Retinal pigment epithelial cell (primary cell): ENCODE data around the gene PTH2R.

Experiments
- DNase-seq: peaks from one replicate; pipeline ENCODE4 v3.0.0-alpha.2; 2010; ENCODE audit warnings: low read depth
- H3K4me3 ChIP-seq: 2 replicates; pipeline ENCODE4 v1.5.1; 2011; ENCODE audit warnings: mild to moderate bottlenecking, low read length, control low read depth, moderate library complexity
- TF ChIP-seq, protein P1 (sequence below): conservative IDR thresholded peaks from 2 replicates; pipeline ENCODE4 v1.5.1; 2011; ENCODE audit warnings: low read depth, low read length, control low read depth, inconsistent platforms

PTH2R gene

DNA sequence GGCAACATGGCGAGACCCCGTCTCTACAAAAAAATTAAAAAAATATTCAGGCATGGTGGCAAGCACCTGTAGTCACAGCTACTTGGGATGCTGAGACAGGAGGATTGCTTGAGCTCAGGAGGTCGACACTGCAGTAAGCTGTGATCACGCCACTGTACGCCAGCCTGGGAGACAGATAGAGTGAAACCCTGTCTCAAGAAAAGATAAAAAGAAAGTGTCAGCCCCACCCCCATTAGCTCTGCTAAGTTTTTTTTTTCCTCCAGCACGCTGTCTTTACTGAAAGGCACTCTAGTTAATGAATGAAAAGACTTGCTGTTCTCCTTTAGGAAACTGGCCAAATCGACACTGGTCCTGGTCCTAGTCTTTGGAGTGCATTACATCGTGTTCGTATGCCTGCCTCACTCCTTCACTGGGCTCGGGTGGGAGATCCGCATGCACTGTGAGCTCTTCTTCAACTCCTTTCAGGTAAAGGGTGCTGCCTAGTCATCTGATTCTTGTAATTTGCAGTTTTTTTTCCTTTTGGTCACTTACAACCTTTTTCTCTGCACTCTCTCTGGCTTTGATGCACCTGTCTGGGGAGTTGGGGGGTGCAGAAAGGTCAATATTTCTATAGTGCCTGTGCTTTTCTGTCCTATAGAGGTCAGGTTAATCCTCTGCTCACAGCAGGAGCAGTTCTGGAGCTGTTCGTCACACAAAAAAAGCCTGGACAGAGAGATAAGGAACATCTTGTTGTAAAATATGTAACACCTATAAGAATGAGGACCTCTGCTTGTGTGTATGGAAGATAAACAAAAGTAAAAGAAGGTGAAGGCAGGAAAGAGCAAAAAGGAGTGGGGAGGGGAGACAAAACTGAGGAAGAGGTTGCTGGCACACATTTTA lies 82.3 kb downstream of the PTH2R start:
- TF ChIP-seq, protein P1, sequence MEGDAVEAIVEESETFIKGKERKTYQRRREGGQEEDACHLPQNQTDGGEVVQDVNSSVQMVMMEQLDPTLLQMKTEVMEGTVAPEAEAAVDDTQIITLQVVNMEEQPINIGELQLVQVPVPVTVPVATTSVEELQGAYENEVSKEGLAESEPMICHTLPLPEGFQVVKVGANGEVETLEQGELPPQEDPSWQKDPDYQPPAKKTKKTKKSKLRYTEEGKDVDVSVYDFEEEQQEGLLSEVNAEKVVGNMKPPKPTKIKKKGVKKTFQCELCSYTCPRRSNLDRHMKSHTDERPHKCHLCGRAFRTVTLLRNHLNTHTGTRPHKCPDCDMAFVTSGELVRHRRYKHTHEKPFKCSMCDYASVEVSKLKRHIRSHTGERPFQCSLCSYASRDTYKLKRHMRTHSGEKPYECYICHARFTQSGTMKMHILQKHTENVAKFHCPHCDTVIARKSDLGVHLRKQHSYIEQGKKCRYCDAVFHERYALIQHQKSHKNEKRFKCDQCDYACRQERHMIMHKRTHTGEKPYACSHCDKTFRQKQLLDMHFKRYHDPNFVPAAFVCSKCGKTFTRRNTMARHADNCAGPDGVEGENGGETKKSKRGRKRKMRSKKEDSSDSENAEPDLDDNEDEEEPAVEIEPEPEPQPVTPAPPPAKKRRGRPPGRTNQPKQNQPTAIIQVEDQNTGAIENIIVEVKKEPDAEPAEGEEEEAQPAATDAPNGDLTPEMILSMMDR, result no peak
- H3K4me3 ChIP-seq, result no peak overlapping the region
- DNase-seq, result no peak

DNA sequence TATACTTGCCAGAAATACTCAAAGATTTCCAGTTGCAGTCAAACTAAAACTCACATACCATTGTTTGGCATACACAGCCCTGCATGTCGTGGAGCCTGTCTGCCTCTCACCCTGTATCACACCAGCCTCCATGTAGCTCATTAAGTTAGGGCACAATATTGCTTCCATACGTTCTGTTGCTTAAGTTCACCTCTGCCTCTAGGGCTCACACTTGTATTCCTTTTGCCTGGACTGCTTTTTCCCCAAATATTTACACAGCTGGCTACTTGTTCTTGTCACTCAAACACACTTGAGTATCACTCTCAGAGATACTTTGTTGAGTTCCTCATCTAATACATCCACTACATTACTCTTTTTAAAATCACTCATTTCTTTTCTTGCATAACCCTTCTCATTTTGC lies 83.1 kb downstream of the PTH2R start:
- H3K4me3 ChIP-seq, result no peak overlapping the region
- TF ChIP-seq, protein P1, result no peak
- DNase-seq, result no peak

DNA sequence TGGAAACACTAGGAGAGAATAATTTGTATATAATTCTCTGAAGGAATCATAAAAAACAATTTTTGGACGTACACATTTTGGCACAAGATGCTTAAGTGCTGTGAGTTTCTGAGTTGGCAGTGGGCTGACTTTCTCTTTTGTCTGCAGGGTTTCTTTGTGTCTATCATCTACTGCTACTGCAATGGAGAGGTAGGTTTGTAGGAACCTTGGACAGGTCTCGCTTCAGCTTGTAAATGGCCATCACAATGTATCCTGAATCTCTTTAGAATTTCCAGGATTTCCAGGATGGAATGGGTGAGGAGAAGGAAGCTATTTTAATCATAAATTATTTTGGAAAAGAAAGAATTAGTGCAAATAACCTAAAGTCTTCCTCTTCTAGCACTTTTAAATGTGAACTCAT lies 83.9 kb downstream of the PTH2R start:
- TF ChIP-seq, protein P1, result no peak
- no peak overlapping the region for H3K4me3 ChIP-seq
- DNase-seq, result no peak

DNA sequence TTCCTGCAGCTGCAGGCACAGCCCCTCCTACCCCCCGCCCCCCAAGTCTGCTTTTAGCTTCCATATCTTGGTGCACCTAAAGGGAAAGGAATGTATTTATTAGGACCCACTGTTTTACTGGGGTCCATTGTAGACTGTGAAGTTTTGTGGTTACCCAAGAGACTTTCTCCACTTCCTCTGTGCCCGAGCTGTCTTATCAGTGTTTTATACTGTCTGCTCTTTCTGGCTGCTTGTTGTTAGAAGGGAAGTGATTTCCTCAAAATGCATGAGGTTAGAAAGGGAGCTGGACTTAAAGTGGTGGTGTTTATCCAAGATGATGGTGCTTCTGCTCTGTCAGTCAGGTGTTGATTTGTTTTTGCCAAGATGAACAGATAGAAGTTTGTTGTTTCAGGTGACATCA lies 85.0 kb downstream of the PTH2R start:
- H3K4me3 ChIP-seq, result no peak overlapping the region
- no peak for DNase-seq
- TF ChIP-seq, protein P1, result no peak

DNA sequence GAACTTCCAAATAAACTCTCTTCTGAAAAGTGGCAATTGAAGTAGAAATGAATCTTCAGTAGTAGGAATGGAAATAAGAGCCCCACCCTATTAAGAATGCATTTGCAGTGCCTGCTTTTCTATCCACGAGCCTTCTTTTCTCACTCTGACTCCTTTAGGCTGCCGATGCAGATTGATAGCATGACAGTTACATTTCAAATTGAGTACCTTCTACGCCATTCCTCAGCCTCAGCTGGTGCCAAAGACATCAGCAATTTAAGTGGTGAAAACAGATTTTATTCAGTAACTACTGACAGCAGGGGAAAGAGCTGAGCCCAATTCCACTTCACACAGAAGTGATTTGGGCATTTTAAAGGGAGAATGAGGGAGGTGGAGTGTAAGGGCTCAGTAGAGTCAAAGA lies 85.5 kb downstream of the PTH2R start:
- no peak for DNase-seq
- TF ChIP-seq, protein P1, result no peak
- no peak overlapping the region for H3K4me3 ChIP-seq

DNA sequence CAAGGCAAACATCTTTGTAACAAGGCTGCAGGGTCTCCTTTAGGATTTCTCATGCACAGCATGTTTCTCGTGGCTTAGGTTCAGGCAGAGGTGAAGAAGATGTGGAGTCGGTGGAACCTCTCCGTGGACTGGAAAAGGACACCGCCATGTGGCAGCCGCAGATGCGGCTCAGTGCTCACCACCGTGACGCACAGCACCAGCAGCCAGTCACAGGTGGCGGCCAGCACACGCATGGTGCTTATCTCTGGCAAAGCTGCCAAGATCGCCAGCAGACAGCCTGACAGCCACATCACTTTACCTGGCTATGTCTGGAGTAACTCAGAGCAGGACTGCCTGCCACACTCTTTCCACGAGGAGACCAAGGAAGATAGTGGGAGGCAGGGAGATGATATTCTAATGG lies 86.6 kb downstream of the PTH2R start:
- DNase-seq, result no peak
- TF ChIP-seq, protein P1, result no peak
- H3K4me3 ChIP-seq, result no peak overlapping the region

DNA sequence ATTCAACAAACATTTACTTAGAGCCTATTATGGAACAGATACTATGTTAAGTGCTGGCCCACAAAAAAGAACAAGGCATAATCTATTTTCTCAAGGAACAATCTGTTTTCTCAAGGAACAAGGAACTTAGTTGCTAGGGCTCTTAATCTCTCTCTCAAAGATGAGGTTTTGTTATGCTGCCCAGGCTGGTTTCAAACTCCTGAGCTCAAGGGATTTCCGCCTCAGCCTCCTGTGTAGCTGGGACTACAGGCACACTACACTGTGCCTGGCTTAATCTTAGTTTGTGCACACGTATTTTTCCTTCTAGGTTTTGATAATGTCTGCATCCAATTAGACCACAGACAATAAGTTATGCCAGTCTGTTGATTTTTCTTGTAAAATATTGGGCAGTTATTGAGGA lies 89.5 kb downstream of the PTH2R start:
- no peak overlapping the region for H3K4me3 ChIP-seq
- TF ChIP-seq, protein P1, result no peak
- no peak for DNase-seq
